Lung microvascular endothelial cell (primary cell): ENCODE measurements around the gene RYK. TPM values are rescaled to one million over a fixed set of nuclear protein-coding genes. Genes with fewer than 3 reads are reported as not detected.
"Not testable (repeated sequence)": the region's sequence is repeated elsewhere in the genome, so short reads cannot be mapped to it uniquely, and the experiment has no call there.

Experiments used
- DNase-seq, 2 donors: peaks; one replicate each; pipeline versions ENCODE4 v3.0.0 to v3.0.0-alpha.2; 2010; ENCODE audit warnings: low read depth in 2 of 2
- total RNA-seq: library from RNA; depleted of rRNA; stranded (reverse); fragments of >200 nt; gene quantifications from 2 replicates; pipeline ENCODE4 v1.2.1, GENCODE V29; 2014

RYK gene
- total RNA-seq, 1 donor from 2014 or later, result 99.6 TPM

GRCh38 chr3:134216851-134217250 lies 33.8 kb downstream of the RYK start:
- DNase-seq, result no peak

GRCh38 chr3:134216191-134216764 lies 34.4 kb downstream of the RYK start:
- DNase-seq, result no peak

GRCh38 chr3:134214239-134214638 lies 36.4 kb downstream of the RYK start:
- DNase-seq, result no peak

- DNase-seq, result peak; percentile 78 to 85
Measured at GRCh38 chr3:134212967-134213665, 37.5 kb downstream of the RYK start.

- DNase-seq, result peak; percentile 83 to 86
Measured at GRCh38 chr3:134211797-134212196, 38.9 kb downstream of the RYK start.

- no peak for DNase-seq
Measured at GRCh38 chr3:134205451-134205850, 45.2 kb downstream of the RYK start.

GRCh38 chr3:134201201-134202130 lies 49.2 kb downstream of the RYK start:
- peak in 1 of 2 donors; percentile 80 for DNase-seq

- not testable (repeated sequence) for DNase-seq
Measured at GRCh38 chr3:134199880-134200279, 50.8 kb downstream of the RYK start.

GRCh38 chr3:134199240-134199639 lies 51.4 kb downstream of the RYK start:
- DNase-seq, result no peak

- no peak for DNase-seq
Measured at GRCh38 chr3:134198414-134198813, 52.2 kb downstream of the RYK start.

GRCh38 chr3:134197681-134198261 lies 52.9 kb downstream of the RYK start:
- DNase-seq, result peak; percentile 64 to 76

GRCh38 chr3:134194247-134194646 lies 56.4 kb downstream of the RYK start:
- DNase-seq, result peak in 1 of 2 donors; percentile 42

GRCh38 chr3:134190250-134190649 lies 60.4 kb downstream of the RYK start:
- DNase-seq, result no peak

GRCh38 chr3:134189849-134190248 lies 60.8 kb downstream of the RYK start:
- DNase-seq, result no peak

- peak in 1 of 2 donors; percentile 40 for DNase-seq
Measured at GRCh38 chr3:134186391-134186790, 64.3 kb downstream of the RYK start.

GRCh38 chr3:134180761-134181160 lies 69.9 kb downstream of the RYK start:
- DNase-seq, result no peak

- no peak for DNase-seq
Measured at GRCh38 chr3:134179508-134179907, 71.2 kb downstream of the RYK start.

- peak in 1 of 2 donors; percentile 50 for DNase-seq
Measured at GRCh38 chr3:134163096-134163495, 87.6 kb downstream of the RYK start.

- DNase-seq, result peak in 1 of 2 donors; percentile 29
Measured at GRCh38 chr3:134161898-134162615, 88.6 kb downstream of the RYK start.

- no peak for DNase-seq
Measured at GRCh38 chr3:134155446-134155845, 95.2 kb downstream of the RYK start.

- DNase-seq, result no peak
Measured at GRCh38 chr3:134153761-134154160, 96.9 kb downstream of the RYK start.
